HEK293T (cell line): ENCODE data around the gene SCT.

Experiments
- CTCF ChIA-PET: fragments of 350-600 bp; formaldehyde crosslinking; extraction: SDS; loops from one replicate; lab custom pipeline; 2021; ENCODE audit warnings: antibody characterized with exemption, inconsistent platforms; lab: Yijun Ruan, JAX
- POLR2A ChIA-PET: fragments of 350-600 bp; formaldehyde crosslinking; extraction: SDS; loops from one replicate; lab custom pipeline; 2020; ENCODE audit warnings: antibody characterized with exemption, inconsistent platforms; lab: Yijun Ruan, JAX
- DNase-seq: peaks from one replicate; pipeline ENCODE4 v3.0.0; 2012; ENCODE audit warnings: mixed read lengths; ENCODE audit errors: extremely low spot score
- ARNT ChIP-seq: fragments of 450-650 bp; IDR thresholded peaks from 2 replicates; pipeline ENCODE4 v1.6.1; 2017; ENCODE audit warnings: mild to moderate bottlenecking
- BHLHE40 ChIP-seq: fragments of 450-650 bp; IDR thresholded peaks from 2 replicates; pipeline ENCODE4 v1.6.1; 2016; ENCODE audit warnings: mild to moderate bottlenecking, moderate library complexity, borderline replicate concordance
- CTBP1 ChIP-seq: fragments of 450-650 bp; IDR thresholded peaks from 2 replicates; pipeline ENCODE4 v1.6.1; 2016; ENCODE audit warnings: borderline replicate concordance
- ELF4 ChIP-seq: fragments of 450-650 bp; IDR thresholded peaks from 2 replicates; pipeline ENCODE4 v1.6.1; 2017; ENCODE audit warnings: antibody characterized with exemption
- FOXA1 ChIP-seq: fragments of 450-650 bp; IDR thresholded peaks from 2 replicates; pipeline ENCODE4 v1.6.1; 2016; ENCODE audit warnings: mild to moderate bottlenecking
- FOXK2 ChIP-seq: fragments of 450-650 bp; IDR thresholded peaks from 2 replicates; pipeline ENCODE4 v1.6.1; 2016; ENCODE audit warnings: mild to moderate bottlenecking
- FOXM1 ChIP-seq: fragments of 450-650 bp; IDR thresholded peaks from 2 replicates; pipeline ENCODE4 v1.6.1; 2017; ENCODE audit warnings: mild to moderate bottlenecking, borderline replicate concordance
- HDGF ChIP-seq: fragments of 450-650 bp; IDR thresholded peaks from 2 replicates; pipeline ENCODE4 v1.6.1; 2017; ENCODE audit warnings: antibody characterized with exemption, borderline replicate concordance
- L3MBTL2 ChIP-seq: fragments of 450-650 bp; conservative IDR thresholded peaks from 2 replicates; pipeline ENCODE4 v1.6.1; 2016; ENCODE audit warnings: mild to moderate bottlenecking
- LEF1 ChIP-seq: fragments of 450-650 bp; IDR thresholded peaks from 2 replicates; pipeline ENCODE4 v1.6.1; 2017; ENCODE audit warnings: mild to moderate bottlenecking, borderline replicate concordance
- NFRKB ChIP-seq: fragments of 450-650 bp; IDR thresholded peaks from 2 replicates; pipeline ENCODE4 v1.6.1; 2016; ENCODE audit warnings: mild to moderate bottlenecking, moderate library complexity
- SP1 ChIP-seq: fragments of 450-650 bp; IDR thresholded peaks from 2 replicates; pipeline ENCODE4 v1.6.1; 2017
- SUZ12 ChIP-seq: fragments of 450-650 bp; IDR thresholded peaks from 2 replicates; pipeline ENCODE4 v1.6.1; 2016; ENCODE audit warnings: mild to moderate bottlenecking
- TARDBP ChIP-seq: fragments of 450-650 bp; IDR thresholded peaks from 2 replicates; pipeline ENCODE4 v1.6.1; 2016
- ZNF384 ChIP-seq: fragments of 450-650 bp; IDR thresholded peaks from 2 replicates; pipeline ENCODE4 v1.6.1; 2016
- TF ChIP-seq, protein P1 (sequence below): fragments of 450-650 bp; IDR thresholded peaks from 2 replicates; pipeline ENCODE4 v1.6.1; 2016

SCT gene

DNA sequence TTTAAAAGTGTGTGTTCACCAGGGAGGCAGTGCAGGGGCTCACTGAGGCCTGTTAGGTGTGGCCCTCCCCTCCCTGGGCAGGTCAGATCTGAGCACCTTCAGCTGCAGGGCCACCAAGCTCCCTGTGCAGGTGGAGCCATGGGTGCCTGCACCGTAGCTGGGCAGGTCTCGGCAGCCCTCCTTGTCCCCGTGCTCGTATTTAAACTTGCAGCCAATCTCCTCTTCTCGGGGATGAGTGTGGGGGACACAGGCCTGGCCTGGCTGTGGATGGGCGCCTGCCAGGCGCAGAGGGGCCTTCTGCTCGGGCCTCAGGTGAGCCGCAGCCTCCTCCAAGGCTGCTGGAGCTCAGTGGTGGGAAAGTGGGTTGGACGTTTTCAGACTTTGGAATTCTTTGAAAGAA, 31.6 kb downstream of the SCT start:
- DNase-seq: no peak
- TF ChIP-seq SUZ12: no peak
- no peak for TF ChIP-seq FOXK2
- TF ChIP-seq ZNF384: no peak
- CTCF ChIA-PET: no interaction called here
- POLR2A ChIA-PET: no interaction called here

DNA sequence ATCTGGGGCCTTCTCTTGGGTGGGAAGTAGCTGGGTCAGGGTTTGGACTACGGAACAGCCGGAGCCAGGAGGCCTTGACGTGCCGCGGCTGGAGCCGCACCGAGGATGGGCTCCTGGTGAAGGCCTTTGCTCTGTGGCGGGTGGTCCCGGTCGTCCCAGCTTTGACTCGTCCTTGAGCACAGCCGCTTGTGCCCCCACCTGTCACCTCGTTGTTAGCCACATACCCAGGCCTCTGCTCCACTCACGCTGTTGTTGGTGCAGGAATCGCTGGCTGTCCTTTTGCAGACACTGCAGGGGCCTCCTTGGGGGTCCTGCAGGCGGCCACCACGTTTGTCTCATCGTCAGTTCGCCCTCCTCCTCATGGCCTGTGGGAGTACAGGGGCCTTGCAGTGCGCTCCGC, 33.6 kb downstream of the SCT start:
- ChIA-PET POLR2A (no interaction called here), CTCF (no interaction called here)
- no peak for DNase-seq
- TF ChIP-seq L3MBTL2 (no peak), HDGF (no peak), NFRKB (no peak), CTBP1 (no peak), FOXK2 (no peak), ZNF384 (no peak)
- TF ChIP-seq, protein P1, sequence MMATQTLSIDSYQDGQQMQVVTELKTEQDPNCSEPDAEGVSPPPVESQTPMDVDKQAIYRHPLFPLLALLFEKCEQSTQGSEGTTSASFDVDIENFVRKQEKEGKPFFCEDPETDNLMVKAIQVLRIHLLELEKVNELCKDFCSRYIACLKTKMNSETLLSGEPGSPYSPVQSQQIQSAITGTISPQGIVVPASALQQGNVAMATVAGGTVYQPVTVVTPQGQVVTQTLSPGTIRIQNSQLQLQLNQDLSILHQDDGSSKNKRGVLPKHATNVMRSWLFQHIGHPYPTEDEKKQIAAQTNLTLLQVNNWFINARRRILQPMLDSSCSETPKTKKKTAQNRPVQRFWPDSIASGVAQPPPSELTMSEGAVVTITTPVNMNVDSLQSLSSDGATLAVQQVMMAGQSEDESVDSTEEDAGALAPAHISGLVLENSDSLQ: no peak

DNA sequence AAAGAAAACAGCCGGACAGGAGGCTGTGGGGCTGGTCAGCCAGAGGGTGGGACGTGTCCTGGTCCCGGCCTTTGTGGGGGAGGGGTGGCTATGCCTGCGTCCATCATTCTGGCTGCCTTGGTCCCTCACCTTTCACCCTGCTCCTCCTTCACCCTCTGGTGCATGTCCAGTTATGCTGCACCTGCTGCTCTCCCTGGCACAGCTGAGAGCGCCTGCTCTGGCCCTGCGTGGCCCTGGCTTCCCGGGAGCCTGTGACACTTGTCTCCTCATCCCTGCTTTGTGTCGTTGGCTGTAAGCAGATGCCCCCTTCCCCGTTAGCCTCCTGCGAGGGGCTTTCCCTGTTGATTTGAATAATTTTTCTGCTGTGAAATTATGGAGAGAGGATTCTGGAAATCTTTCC, 34.1 kb downstream of the SCT start:
- TF ChIP-seq SP1 (no peak), ZNF384 (no peak), FOXK2 (no peak), NFRKB (no peak), FOXM1 (no peak), SUZ12 (no peak), LEF1 (no peak), CTBP1 (no peak), TARDBP (no peak), ARNT (no peak), ELF4 (no peak), L3MBTL2 (no peak), HDGF (no peak), BHLHE40 (no peak), FOXA1 (no peak)
- TF ChIP-seq, protein P1: no peak
- DNase-seq: no peak
- CTCF ChIA-PET: no interaction called here
- POLR2A ChIA-PET: no interaction called here

DNA sequence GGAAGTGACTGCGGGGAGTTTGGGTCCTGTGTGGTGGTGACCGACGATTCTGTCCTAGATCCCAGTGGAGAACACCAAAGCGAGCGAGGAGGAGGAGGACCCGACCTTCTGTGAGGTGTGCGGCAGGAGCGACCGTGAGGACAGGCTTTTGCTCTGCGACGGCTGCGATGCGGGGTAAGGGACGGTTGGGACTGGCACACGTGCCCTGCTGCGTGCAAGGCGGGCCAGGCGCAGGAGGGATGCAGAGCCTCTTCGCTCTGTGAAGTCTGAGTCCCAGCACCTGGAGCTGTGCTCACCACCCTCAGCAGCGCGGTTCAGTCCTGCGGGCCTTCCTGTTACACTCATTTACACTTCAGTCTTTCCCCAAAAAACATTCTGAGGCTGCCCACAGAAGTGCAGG, 34.5 kb downstream of the SCT start:
- no peak for DNase-seq
- ChIA-PET POLR2A (no interaction called here), CTCF (no interaction called here)
- TF ChIP-seq TARDBP (no peak), L3MBTL2 (no peak), FOXM1 (no peak), SP1 (no peak), BHLHE40 (no peak), SUZ12 (no peak), ARNT (no peak), FOXA1 (no peak), NFRKB (no peak), ZNF384 (no peak), ELF4 (no peak), FOXK2 (no peak), HDGF (no peak), CTBP1 (no peak), LEF1 (no peak)
- TF ChIP-seq, protein P1: no peak

DNA sequence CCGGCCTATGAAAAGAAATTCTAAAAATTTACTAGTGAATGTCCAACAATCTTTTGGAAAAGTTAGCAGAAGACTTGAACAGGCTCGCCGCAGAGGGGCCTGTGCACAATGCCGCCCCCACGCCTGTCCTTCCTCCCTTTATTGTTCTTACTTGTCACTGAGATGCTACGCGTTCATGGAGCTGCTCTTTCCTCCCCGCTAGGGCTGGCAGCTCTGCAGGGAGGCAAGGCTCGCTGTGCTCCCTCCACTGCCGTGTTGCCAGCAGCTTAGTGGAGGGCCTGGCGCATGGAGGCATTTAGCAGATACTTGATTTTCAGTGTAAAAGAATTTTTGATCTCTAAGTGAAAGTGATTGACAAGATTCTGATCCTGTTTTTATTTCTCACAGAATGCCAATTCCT, 36.0 kb downstream of the SCT start:
- no peak for TF ChIP-seq SP1
- no peak for TF ChIP-seq FOXK2
- no peak for TF ChIP-seq NFRKB
- TF ChIP-seq TARDBP: no peak
- no peak for TF ChIP-seq SUZ12
- no peak for TF ChIP-seq FOXM1
- TF ChIP-seq HDGF: no peak
- TF ChIP-seq LEF1: no peak
- TF ChIP-seq ARNT: no peak
- TF ChIP-seq ELF4: no peak
- TF ChIP-seq, protein P1: no peak
- no peak for TF ChIP-seq L3MBTL2
- TF ChIP-seq FOXA1: no peak
- no peak for TF ChIP-seq ZNF384
- TF ChIP-seq BHLHE40: no peak
- no peak for TF ChIP-seq CTBP1
- ChIA-PET POLR2A (interaction anchor here (0.9 to 1.0 kb wide), 2 partner anchors 8 to 15 kb away, joined by 3 read pairs; partner anchors contain the start of gene PHRF1), CTCF (no interaction called here)
- no peak for DNase-seq

DNA sequence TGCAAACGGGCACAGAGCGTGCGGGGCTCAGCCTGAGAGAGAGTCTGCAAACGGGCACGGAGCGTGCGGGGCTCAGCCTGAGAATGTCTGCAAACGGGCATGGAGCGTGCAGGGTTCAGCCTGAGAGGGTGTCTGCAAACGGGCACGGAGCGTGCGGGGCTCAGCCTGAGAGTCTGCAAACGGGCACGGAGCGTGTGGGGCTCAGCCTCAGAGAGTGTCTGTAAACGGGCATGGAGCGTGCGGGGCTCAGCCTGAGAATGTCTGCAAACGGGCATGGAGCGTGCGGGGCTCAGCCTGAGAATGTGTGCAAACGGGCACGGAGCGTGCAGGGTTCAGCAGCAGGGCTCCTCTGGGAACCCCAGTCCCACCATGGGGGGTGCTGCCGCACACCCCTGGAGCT, 37.2 kb downstream of the SCT start:
- ChIA-PET CTCF (no interaction called here), POLR2A (interaction anchor here (1.2 kb wide), 1 partner anchor 14 kb away, joined by 3 read pairs; no protein-coding TSS in a partner anchor)
- no peak for DNase-seq

More for the DNA sequence above, 37.2 kb downstream of the SCT start:
- no peak for TF ChIP-seq SP1
- no peak for TF ChIP-seq FOXK2
- TF ChIP-seq L3MBTL2: no peak
